COLO829 (cell line): Measurements from ENCODE around the gene KDM4C.
A peak's percentile ranks its signal among the peaks of the same experiment; 100 is the strongest.

Experiments
- DNase-seq: peaks from one replicate; pipeline ENCODE4 v3.0.0; 2012; ENCODE audit warnings: low spot score

Gene KDM4C

DNA sequence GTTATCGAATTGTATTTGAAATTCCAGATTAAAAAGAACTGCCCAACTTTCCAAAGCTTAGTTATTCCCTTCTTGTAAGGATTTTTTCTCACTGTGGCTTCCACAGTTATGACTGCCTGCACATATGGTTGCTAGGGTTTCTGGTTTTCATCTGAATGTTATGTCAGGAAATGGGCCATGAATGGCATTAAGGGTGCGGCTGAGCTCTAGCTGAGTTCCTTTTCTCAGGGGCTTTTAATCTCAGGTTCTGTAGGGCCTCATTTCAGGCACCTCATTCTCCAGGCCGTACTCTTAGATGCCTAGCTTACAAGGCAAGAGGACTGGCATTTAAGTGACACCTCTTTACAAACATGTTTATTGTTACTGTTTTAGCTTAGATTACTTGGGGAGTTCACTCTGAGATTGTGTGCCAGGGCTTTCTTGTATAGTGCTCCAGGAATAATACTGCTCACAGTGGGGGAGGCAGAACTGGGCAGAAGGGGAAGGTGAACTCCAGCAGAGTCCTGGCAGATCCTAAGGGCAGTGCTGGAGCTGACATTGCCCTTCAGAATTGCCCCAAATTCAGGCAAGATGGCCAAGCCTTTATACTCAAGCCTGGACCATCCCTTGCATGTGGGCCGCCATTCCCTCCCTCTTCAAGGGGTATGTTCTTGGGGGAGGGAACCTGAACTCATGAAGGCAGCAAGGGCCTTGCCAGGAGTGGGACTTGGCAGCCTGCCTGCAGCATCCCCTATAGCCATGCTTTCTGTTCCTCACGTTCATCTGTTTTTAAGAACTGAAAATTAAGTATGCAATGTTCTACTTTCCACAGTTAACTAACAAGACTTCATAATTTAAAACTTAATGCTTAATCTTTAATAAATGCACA is 111.5 kb downstream of the KDM4C start:
- DNase-seq: no peak

- no peak for DNase-seq
Measured at GRCh38 chr9:6870149-6870548, 112.4 kb downstream of the KDM4C start.

GRCh38 chr9:6870650-6871477 is 113.1 kb downstream of the KDM4C start:
- DNase-seq: no peak

DNA sequence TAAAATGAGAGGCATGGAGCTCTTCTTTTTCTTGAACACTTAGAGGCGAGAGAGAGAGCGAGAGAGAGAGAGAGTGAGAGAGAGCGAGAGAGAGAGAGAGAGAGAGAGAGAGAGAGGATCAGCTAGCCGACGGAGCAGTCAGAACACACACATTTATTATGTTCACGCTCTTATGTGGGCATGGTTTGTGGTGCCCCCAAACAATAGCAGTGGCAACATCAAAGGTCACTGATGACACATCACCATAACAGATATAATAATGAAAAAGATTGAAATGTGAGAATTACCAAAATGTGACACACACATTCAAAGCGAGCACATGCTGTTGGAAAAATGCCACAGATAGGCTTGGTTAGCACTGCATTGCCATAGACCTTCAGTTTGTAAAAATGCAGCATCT is 116.1 kb downstream of the KDM4C start:
- DNase-seq: no peak

GRCh38 chr9:6876195-6876894 is 118.6 kb downstream of the KDM4C start:
- DNase-seq: no peak

GRCh38 chr9:6877671-6878161 is 119.9 kb downstream of the KDM4C start:
- peak; percentile 57 for DNase-seq

DNA sequence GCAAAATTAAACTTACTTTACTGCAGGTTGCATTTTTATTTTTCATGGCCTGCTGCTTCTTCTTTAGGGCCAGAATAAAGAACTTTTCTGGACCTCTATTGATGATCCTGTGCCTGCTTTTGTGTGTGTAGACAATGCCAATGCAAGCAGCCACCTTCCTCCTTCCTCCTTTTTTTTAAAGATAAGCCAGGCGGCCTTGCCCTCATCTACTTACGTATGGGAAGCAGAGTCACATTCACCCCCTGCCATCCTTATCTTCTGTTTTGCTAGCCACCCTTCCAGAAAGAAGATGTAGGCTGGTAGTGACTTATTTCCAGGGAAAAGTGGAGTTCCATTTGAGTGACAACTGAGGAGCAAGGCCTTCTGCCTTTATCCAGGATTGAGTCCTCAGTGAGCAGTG is 122.9 kb downstream of the KDM4C start:
- no peak for DNase-seq

DNA sequence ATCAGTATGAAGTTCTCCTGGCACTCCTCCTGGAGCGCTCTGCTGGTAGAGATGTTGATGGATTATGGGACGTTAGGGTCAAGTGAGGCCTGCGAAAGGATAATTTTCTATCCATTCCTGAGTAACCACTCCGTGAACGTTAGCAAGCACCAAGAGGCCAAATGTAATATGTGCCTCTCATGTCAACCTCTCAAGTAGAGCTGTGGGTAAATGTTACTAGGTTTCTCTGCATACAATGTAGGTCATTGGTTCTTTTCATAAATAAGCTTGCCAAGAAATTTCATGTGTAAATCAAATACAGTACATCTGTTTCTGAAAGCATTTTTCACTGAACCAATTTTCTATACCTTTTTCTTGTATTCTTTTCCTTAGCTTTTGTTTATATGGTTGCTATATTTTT is 126.3 kb downstream of the KDM4C start:
- DNase-seq: no peak

GRCh38 chr9:6884990-6885389 is 127.2 kb downstream of the KDM4C start:
- no peak for DNase-seq

DNA sequence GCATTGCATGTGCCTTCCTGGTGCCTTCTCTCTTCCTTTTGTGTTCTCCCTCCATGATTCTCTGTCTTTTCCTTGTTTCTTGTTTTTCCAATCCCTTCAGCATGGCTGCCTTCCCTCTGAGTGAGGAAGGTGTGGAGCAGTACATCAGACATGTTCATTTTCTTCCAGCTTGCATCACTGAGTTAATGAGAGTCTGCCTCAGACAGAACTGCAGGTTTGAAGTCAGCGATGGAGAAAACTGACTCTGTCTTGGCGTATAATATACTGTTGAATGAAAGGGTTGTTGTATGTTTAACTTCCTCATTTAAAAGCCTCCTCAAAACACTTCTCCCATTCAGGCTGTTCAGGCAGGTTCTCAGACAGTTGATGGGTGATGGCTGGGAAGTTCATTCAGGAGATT is 129.3 kb downstream of the KDM4C start:
- no peak for DNase-seq

GRCh38 chr9:6889868-6890267 is 132.1 kb downstream of the KDM4C start:
- DNase-seq: no peak

DNA sequence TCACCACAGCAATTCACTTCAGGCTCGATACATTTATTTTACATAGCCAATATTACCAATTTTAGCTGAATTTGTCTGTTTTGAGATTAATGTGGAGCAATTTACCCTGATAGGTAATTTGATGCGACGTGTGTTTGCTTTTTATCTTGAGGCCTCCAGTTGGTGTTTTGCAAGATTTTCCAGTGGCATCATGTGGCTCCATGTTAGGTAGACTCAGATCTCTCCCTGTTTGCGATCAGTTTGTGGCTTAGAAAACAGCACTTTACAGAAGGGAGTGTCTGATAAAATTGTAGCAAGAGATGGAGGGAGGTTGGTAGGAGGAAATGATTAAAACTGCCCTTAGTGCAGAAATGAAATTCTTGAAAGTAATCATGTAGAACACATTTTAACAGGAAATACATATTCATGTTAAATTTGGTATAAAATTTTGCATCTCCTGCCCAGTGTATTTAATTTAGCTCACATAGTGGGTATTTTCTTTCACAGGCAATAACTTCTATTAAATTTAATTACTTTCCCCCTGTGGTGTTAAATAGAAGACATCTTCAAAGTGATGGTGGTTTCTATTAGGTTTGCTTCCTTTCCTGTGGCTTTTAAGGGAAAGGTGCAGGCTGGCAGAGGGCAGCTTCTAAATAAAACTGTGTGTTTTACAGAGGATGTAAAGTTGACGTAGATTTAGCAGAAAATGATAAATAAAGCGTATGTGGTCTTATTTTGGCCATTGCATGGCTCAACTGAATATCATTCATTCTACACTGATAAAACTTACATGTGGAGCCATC is 135.8 kb downstream of the KDM4C start:
- DNase-seq: no peak

GRCh38 chr9:6894135-6894534 is 136.4 kb downstream of the KDM4C start:
- DNase-seq: no peak

- no peak for DNase-seq
Measured at GRCh38 chr9:6895754-6896153, 138.0 kb downstream of the KDM4C start.

DNA sequence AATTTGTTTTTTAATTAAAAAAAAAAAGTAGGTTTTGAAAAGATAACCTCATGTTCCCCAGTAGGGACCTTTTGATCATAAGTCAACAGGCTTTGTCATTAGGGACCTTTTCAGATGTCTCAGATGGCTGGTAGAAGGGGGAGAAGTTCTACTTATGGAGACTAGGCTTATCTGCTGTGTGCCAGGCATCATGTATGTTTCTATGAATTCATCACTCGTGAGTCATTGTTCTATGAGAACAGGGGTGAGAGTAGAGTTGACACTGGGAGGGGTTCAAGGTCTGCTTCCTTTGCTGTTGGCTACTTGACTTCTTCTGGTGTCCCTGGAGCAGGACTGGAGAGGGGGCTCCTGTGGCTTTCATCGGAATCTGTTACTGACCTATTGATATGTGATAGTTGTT is 138.8 kb downstream of the KDM4C start:
- no peak for DNase-seq

DNA sequence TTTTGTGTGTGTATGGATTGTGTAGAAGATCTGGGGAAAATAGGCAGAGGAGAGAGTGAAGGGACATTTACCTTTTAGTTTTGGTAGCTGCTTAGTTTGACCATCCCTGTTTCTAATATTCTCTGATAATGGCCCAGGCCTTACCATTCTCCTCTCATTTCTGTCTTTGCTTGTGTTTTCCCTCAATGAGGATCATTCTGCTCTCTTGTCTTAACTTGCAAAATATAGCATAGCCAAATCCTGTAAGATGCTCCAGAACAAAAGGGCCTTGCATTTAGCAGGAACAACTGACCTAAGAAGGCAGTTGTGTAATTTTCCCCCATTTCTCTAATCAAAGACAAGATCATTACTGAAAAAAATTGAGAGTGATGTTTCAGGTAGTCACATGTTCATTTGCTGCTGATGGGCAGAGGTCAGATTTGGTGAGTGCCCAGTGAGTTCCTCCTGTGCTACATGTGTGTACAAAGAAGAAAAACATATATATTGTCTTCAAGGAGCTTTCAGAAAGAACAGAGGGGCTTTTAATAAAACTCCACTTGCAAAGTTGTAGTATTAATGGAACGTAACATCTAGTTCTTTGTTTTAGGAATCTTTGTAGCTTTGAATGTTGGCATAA is 139.5 kb downstream of the KDM4C start:
- no peak for DNase-seq

DNA sequence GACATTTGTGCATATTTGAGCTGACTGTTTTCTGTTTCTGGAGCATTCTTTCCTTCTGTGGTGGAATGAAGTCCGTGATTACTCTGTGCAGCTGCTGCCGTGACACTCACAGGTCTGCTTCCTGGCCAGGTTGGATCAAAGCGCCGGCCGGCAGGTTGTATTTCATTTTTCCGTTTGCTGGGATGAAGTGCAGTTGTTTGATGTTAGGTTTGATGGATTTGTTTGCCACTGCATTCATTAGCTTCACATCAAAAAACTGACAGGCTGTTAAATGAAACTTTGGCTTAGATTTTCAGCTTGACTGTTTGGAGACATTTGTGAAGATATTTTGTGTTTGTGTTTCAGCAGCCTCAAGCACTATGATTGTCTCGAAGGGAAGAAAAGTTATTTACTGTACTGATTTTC is 140.1 kb downstream of the KDM4C start:
- no peak for DNase-seq

DNA sequence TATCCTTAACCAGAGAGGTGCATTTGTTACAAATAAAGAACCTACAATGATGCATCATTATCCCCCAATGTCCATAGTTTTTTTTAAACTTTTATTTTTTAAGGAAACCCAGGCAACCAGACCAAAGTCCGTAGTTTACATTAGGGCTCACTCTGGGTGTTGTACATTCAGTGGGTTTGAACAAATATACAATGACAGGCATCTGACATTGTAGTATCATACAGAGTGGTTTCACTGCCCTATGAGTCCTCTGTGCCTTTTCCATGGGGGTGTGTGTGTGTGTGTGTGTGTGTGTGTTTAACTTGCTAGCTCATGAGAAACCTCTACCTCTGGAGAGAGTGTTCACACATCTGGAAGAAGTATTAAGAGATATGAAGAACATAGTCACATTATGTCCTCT is 141.5 kb downstream of the KDM4C start:
- DNase-seq: no peak

DNA sequence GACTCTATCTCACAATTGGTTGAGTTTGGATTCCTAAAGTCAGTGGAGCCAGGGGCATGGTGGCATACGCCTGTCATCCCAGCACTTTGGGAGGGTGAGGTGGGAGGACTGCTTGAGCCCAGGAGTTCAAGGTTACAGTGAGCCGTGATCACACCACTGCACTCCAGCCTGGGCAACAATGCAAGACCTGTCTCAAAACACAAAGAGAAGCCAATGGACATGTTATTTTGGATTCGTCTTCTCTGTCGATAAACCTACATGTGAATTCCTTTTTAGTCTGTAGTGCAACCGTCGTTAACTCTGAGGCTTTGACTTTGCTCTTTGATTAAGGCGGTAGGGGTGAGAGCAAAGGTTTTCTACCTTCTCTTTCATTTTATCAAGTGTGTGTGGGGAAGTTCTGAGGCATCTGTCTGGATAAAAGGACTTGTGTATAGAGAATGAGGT is 142.7 kb downstream of the KDM4C start:
- no peak for DNase-seq

GRCh38 chr9:6901180-6901579 is 143.4 kb downstream of the KDM4C start:
- DNase-seq: no peak

DNA sequence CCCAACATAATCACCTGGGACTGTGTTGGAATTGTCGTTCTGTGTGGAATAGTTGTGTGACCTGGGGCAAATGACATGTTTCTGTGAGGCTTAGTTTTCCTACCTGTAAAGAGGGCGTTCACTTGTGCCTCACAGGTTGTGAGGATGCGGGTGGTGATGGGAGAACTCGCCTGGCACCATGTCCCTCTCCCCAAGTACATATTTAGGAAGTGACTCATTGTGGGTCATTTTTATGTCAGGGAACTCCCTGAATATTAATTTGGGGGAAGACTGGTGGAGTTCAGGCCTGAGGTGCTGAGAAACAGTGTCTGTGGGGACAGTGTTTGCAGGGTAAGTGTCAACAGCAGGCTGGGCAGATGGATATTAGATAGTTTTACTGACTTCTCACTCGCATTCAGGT is 144.7 kb downstream of the KDM4C start:
- no peak for DNase-seq
